Hepatocyte (in vitro differentiated cells): ENCODE measurements around the gene PLEKHF1. TPM values are rescaled to one million over a fixed set of nuclear protein-coding genes. Genes with fewer than 3 reads are reported as not detected.

Experiments
- DNase-seq: peaks from one replicate; pipeline ENCODE4 v3.0.0-alpha.2; 2016; ENCODE audit warnings: low spot score
- H2AFZ ChIP-seq: fragments of 200-600 bp; sonication (generic); 2 replicates; pipeline ENCODE4 v1.6.0; 2016; ENCODE audit warnings: antibody characterized with exemption, mild to moderate bottlenecking
- H3K27ac ChIP-seq: fragments of 200-600 bp; sonication (generic); 2 replicates; pipeline ENCODE4 v1.5.1; 2016; ENCODE audit warnings: mild to moderate bottlenecking
- H3K27me3 ChIP-seq: fragments of 200-600 bp; sonication (generic); 2 replicates; pipeline ENCODE4 v1.6.1; 2016
- H3K36me3 ChIP-seq: fragments of 200-600 bp; sonication (generic); replicated peaks from 2 replicates; pipeline ENCODE4 v1.5.1; 2016; ENCODE audit warnings: low read depth; ENCODE audit not compliant: insufficient read depth
- H3K4me1 ChIP-seq: fragments of 200-600 bp; sonication (generic); 2 replicates; pipeline ENCODE4 v1.5.1; 2016; ENCODE audit warnings: mild to moderate bottlenecking, moderate library complexity; ENCODE audit not compliant: insufficient read depth
- H3K4me2 ChIP-seq: fragments of 200-600 bp; sonication (generic); 2 replicates; pipeline ENCODE4 v1.6.0; 2016
- H3K4me3 ChIP-seq: fragments of 200-600 bp; sonication (generic); 2 replicates; pipeline ENCODE4 v1.5.1; 2016; ENCODE audit warnings: mild to moderate bottlenecking
- H3K79me2 ChIP-seq: fragments of 200-600 bp; sonication (generic); 2 replicates; pipeline ENCODE4 v1.6.0; 2017; ENCODE audit warnings: mild to moderate bottlenecking
- H3K9me2 ChIP-seq: fragments of 200-600 bp; sonication (generic); replicated peaks from 2 replicates; pipeline ENCODE4 v1.6.0; 2017; ENCODE audit warnings: mild to moderate bottlenecking; ENCODE audit not compliant: insufficient read depth
- H3K9me3 ChIP-seq: fragments of 200-600 bp; sonication (generic); 2 replicates; pipeline ENCODE4 v1.5.1; 2016; ENCODE audit warnings: low read depth, mild to moderate bottlenecking
- H4K20me1 ChIP-seq: fragments of 200-600 bp; sonication (generic); 2 replicates; pipeline ENCODE4 v1.6.0; 2016; ENCODE audit warnings: mild to moderate bottlenecking; ENCODE audit not compliant: insufficient read depth, poor library complexity, severe bottlenecking
- EZH2 ChIP-seq: fragments of 200-600 bp; sonication (generic); IDR thresholded peaks from 2 replicates; pipeline ENCODE4 v1.6.1; 2016; ENCODE audit warnings: antibody characterized with exemption, mild to moderate bottlenecking, borderline replicate concordance
- EZH2phosphoT487 ChIP-seq: fragments of 200-600 bp; sonication (generic); IDR thresholded peaks from one replicate; pipeline ENCODE4 v1.6.1; 2018; ENCODE audit warnings: antibody characterized with exemption, mild to moderate bottlenecking, low read depth, moderate library complexity; ENCODE audit not compliant: unreplicated experiment, severe bottlenecking
- WGBS: methylation state at CpG from one replicate; pipeline ENCODE4 v1.1.6; 2016; ENCODE audit warnings: low lambda C conversion rate; ENCODE audit errors: missing lambda C conversion rate; 5-methylcytosine and 5-hydroxymethylcytosine counted together
- polyA plus RNA-seq: library from polyadenylated mRNA; unstranded; fragments of >200 nt; fragmentation: Nextera tagmentation; extraction: Ambion mirVana; gene quantifications from 2 replicates; pipeline ENCODE4 v1.2.1, GENCODE V29; 2016
- total RNA-seq: library from RNA; depleted of rRNA; stranded (reverse); fragments of >200 nt; gene quantifications from 2 replicates; pipeline ENCODE4 v1.2.3, GENCODE V29; 2014
- TF ChIP-seq, protein P1 (sequence below): fragments of 200-600 bp; sonication (generic); IDR thresholded peaks from 2 replicates; pipeline ENCODE4 v1.5.1; 2016; ENCODE audit warnings: antibody characterized with exemption, mild to moderate bottlenecking; ENCODE audit not compliant: poor library complexity

The PLEKHF1 gene
- total and polyA plus RNA-seq, 2 experiments from 2014 or later = 2.4 to 2.7 TPM

DNA sequence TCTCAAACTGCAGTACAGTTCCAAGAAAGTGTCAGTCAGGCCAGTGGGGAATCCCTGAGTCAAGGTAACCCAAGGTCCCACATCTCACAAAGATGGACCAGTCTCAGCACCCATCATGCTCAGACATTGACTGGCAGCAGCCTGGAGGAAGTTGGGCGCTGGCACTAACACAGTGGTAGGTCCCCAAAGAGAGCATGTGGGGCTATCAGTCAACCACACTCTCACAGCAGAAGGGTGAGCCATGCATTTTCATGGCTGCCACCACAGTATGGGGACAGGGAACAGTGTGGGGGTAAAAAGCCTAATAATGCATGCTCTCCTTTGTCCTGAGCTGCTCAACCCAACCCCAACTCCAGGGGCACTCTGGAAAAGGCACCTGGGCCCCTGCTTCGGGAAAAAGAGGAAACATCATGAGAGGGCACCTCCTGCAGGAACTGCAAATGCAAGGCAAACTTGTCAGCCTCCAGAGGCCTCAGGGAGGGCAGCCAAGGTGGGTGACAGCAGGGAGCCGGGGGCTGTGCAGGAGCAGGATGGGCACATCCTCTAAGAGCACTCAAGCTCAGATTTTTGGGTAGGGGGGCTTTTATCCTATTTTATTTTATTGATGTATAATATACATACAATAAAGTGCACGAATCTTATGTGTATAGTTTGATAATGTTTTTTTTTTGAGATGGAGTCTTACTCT is 9.5 kb upstream of the PLEKHF1 start:
- Histone ChIP-seq H4K20me1 (no peaks in the 10 kb centered on the region), H3K36me3 (no peaks in the 10 kb centered on the region), H2AFZ (no peak overlapping the region), H3K4me1 (no peaks in the 10 kb centered on the region), H3K9me2 (no peaks in the 10 kb centered on the region), H3K4me2 (no peak overlapping the region), H3K9me3 (no peaks in the 10 kb centered on the region), H3K27ac (no peak overlapping the region), H3K27me3 (peaks cover 9% of the 10 kb centered on the region), H3K4me3 (no peak overlapping the region), H3K79me2 (no peaks in the 10 kb centered on the region)
- TF ChIP-seq, protein P1, sequence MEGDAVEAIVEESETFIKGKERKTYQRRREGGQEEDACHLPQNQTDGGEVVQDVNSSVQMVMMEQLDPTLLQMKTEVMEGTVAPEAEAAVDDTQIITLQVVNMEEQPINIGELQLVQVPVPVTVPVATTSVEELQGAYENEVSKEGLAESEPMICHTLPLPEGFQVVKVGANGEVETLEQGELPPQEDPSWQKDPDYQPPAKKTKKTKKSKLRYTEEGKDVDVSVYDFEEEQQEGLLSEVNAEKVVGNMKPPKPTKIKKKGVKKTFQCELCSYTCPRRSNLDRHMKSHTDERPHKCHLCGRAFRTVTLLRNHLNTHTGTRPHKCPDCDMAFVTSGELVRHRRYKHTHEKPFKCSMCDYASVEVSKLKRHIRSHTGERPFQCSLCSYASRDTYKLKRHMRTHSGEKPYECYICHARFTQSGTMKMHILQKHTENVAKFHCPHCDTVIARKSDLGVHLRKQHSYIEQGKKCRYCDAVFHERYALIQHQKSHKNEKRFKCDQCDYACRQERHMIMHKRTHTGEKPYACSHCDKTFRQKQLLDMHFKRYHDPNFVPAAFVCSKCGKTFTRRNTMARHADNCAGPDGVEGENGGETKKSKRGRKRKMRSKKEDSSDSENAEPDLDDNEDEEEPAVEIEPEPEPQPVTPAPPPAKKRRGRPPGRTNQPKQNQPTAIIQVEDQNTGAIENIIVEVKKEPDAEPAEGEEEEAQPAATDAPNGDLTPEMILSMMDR = no peak
- TF ChIP-seq EZH2phosphoT487 (no peak), EZH2 (no peak)
- no peak for DNase-seq
- WGBS = 76% methylated on average over 4 of the region's 4 CpGs

DNA sequence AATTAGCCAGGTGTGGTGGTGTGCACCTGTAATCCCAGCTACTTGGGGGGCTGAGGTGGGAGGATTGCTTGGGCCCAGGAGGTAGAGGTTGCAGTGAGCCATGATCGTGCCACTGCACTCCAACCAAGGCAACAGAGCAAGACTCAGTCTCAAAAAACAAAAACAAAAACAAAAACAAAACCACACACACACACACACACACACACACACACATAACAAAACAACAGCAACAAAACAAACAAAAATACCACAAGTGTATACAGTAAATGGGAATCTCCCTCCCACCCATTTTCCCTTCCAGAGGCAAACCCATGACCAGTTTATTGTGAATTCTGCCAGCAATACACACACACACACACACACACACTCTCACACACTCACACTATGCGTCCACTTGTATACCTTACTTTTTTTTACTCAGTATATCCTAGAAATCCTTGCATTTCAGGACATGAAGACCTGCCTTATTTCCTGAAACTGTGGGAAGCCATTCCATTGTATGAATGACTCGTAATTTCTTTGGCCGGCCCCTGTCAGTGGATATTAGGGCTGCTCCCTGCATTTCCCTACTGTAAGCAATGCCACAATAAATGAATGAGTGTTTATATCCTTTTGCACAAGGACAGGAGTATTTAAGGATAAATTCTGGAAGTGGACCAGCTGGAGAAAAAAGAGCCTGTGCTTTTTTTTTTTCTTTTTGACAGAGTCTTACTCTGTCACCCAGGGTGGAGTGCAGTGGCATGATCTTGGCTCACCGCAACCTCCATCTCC is 6.9 kb upstream of the PLEKHF1 start:
- no peak overlapping the region for H3K27ac ChIP-seq
- H3K4me1 ChIP-seq = peaks cover 15% of the 10 kb centered on the region
- H3K9me2 ChIP-seq = no peaks in the 10 kb centered on the region
- H4K20me1 ChIP-seq = no peaks in the 10 kb centered on the region
- WGBS = 85% methylated on average over 5 of the region's 5 CpGs
- H3K27me3 ChIP-seq = no peaks in the 10 kb centered on the region
- no peaks in the 10 kb centered on the region for H3K79me2 ChIP-seq
- no peak for DNase-seq
- no peak overlapping the region for H3K4me2 ChIP-seq
- no peak overlapping the region for H2AFZ ChIP-seq
- TF ChIP-seq EZH2 = no peak
- TF ChIP-seq, protein P1 = no peak
- no peak overlapping the region for H3K4me3 ChIP-seq
- H3K9me3 ChIP-seq = no peaks in the 10 kb centered on the region
- no peaks in the 10 kb centered on the region for H3K36me3 ChIP-seq

DNA sequence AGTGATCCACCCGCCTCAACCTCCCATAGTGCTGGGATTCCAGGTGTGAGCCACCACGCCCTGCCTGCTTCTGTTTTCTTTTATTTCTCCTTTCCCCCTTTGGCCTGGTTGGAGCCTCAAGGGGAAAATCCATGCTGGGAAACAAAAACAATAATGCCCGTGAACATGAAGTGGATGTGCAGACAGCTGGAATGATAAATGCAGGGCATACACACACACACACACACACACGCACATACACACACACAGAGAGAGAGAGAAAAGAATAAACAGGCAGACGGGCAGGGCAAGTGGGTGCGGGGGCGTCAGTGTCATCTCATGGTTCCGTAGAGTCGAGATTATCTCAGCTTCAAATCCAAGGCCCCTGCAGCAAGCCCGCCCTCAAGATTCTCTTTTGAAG is 4.4 kb upstream of the PLEKHF1 start:
- WGBS = 40% methylated on average over 10 of the region's 10 CpGs
- H3K27me3 ChIP-seq = no peaks in the 10 kb centered on the region

More for the DNA sequence above, 4.4 kb upstream of the PLEKHF1 start:
- no peak for DNase-seq
- Histone ChIP-seq H4K20me1 (no peaks in the 10 kb centered on the region), H3K9me3 (no peaks in the 10 kb centered on the region), H3K9me2 (no peaks in the 10 kb centered on the region), H3K36me3 (no peaks in the 10 kb centered on the region), H3K4me2 (no peak overlapping the region), H3K79me2 (no peaks in the 10 kb centered on the region), H3K4me1 (peaks cover 22% of the 10 kb centered on the region), H3K27ac (no peak overlapping the region), H3K4me3 (no peak overlapping the region), H2AFZ (no peak overlapping the region)
- TF ChIP-seq, protein P1 = no peak
- TF ChIP-seq EZH2 = no peak
- TF ChIP-seq EZH2phosphoT487 = no peak
